HEK293T (cell line): ENCODE data around the gene FGD2.

Experiments
- CTCF ChIA-PET: fragments of 350-600 bp; formaldehyde crosslinking; extraction: SDS; loops from one replicate; lab custom pipeline; 2021; ENCODE audit warnings: antibody characterized with exemption, inconsistent platforms; lab: Yijun Ruan, JAX
- POLR2A ChIA-PET: fragments of 350-600 bp; formaldehyde crosslinking; extraction: SDS; loops from one replicate; lab custom pipeline; 2020; ENCODE audit warnings: antibody characterized with exemption, inconsistent platforms; lab: Yijun Ruan, JAX
- DNase-seq: peaks from one replicate; pipeline ENCODE4 v3.0.0; 2012; ENCODE audit warnings: mixed read lengths; ENCODE audit errors: extremely low spot score
- ARNT ChIP-seq: fragments of 450-650 bp; IDR thresholded peaks from 2 replicates; pipeline ENCODE4 v1.6.1; 2017; ENCODE audit warnings: mild to moderate bottlenecking
- BHLHE40 ChIP-seq: fragments of 450-650 bp; IDR thresholded peaks from 2 replicates; pipeline ENCODE4 v1.6.1; 2016; ENCODE audit warnings: mild to moderate bottlenecking, moderate library complexity, borderline replicate concordance
- CTBP1 ChIP-seq: fragments of 450-650 bp; IDR thresholded peaks from 2 replicates; pipeline ENCODE4 v1.6.1; 2016; ENCODE audit warnings: borderline replicate concordance
- ELF4 ChIP-seq: fragments of 450-650 bp; IDR thresholded peaks from 2 replicates; pipeline ENCODE4 v1.6.1; 2017; ENCODE audit warnings: antibody characterized with exemption
- FOXA1 ChIP-seq: fragments of 450-650 bp; IDR thresholded peaks from 2 replicates; pipeline ENCODE4 v1.6.1; 2016; ENCODE audit warnings: mild to moderate bottlenecking
- FOXK2 ChIP-seq: fragments of 450-650 bp; IDR thresholded peaks from 2 replicates; pipeline ENCODE4 v1.6.1; 2016; ENCODE audit warnings: mild to moderate bottlenecking
- FOXM1 ChIP-seq: fragments of 450-650 bp; IDR thresholded peaks from 2 replicates; pipeline ENCODE4 v1.6.1; 2017; ENCODE audit warnings: mild to moderate bottlenecking, borderline replicate concordance
- HDGF ChIP-seq: fragments of 450-650 bp; IDR thresholded peaks from 2 replicates; pipeline ENCODE4 v1.6.1; 2017; ENCODE audit warnings: antibody characterized with exemption, borderline replicate concordance
- L3MBTL2 ChIP-seq: fragments of 450-650 bp; conservative IDR thresholded peaks from 2 replicates; pipeline ENCODE4 v1.6.1; 2016; ENCODE audit warnings: mild to moderate bottlenecking
- LEF1 ChIP-seq: fragments of 450-650 bp; IDR thresholded peaks from 2 replicates; pipeline ENCODE4 v1.6.1; 2017; ENCODE audit warnings: mild to moderate bottlenecking, borderline replicate concordance
- NFRKB ChIP-seq: fragments of 450-650 bp; IDR thresholded peaks from 2 replicates; pipeline ENCODE4 v1.6.1; 2016; ENCODE audit warnings: mild to moderate bottlenecking, moderate library complexity
- SP1 ChIP-seq: fragments of 450-650 bp; IDR thresholded peaks from 2 replicates; pipeline ENCODE4 v1.6.1; 2017
- SUZ12 ChIP-seq: fragments of 450-650 bp; IDR thresholded peaks from 2 replicates; pipeline ENCODE4 v1.6.1; 2016; ENCODE audit warnings: mild to moderate bottlenecking
- TARDBP ChIP-seq: fragments of 450-650 bp; IDR thresholded peaks from 2 replicates; pipeline ENCODE4 v1.6.1; 2016
- ZNF384 ChIP-seq: fragments of 450-650 bp; IDR thresholded peaks from 2 replicates; pipeline ENCODE4 v1.6.1; 2016
- TF ChIP-seq, protein P1 (sequence below): fragments of 450-650 bp; IDR thresholded peaks from 2 replicates; pipeline ENCODE4 v1.6.1; 2016

FGD2 gene, protein sequence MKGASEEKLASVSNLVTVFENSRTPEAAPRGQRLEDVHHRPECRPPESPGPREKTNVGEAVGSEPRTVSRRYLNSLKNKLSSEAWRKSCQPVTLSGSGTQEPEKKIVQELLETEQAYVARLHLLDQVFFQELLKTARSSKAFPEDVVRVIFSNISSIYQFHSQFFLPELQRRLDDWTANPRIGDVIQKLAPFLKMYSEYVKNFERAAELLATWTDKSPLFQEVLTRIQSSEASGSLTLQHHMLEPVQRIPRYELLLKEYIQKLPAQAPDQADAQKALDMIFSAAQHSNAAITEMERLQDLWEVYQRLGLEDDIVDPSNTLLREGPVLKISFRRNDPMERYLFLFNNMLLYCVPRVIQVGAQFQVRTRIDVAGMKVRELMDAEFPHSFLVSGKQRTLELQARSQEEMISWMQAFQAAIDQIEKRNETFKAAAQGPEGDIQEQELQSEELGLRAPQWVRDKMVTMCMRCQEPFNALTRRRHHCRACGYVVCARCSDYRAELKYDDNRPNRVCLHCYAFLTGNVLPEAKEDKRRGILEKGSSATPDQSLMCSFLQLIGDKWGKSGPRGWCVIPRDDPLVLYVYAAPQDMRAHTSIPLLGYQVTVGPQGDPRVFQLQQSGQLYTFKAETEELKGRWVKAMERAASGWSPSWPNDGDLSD

DNA sequence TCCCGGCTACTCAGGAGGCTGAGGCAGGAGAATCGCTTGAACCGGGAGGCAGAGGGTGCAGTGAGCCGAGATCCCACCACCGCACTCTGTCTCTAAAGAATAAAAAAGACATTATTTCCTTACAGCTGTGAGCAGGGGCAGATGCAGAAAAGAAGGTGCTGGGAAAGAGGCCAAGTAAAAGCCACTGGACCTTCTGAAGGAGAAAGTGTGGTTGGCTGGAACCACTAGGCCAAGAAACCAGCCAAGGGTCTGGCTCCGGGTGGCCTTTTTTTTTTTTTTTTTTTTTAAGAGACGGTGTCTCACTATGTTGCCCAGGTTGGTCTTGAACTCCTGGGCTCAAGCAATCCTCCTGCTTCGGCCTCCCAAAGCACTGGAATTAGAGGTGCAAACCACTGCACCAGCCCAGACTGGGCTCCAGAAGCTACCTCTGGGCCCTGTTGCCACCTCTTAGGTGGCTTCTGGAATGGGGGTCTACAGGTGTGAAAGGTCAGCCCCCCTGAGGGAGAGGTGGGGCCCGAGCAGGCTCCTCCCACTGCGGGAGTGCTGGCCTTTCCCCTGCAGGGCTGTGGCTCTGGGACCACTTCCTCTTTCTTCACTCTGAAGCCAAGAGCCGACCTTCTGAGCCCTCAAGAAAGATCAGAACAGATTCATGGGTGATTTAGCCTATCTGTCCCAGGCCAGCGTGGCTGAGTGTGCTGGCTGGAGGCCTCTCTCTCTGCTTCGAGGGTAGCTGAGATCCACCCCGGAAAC lies at the start of gene FGD2:
TSS of gene FGD2 (plus strand) at position 595 of the 750 bp plus-strand sequence. CDS start 163 bp downstream, outside the sequence.
- TF ChIP-seq FOXA1 (no peak), LEF1 (no peak), ELF4 (no peak), FOXM1 (no peak), FOXK2 (no peak), SP1 (no peak), BHLHE40 (no peak), SUZ12 (no peak), ZNF384 (no peak), NFRKB (no peak), ARNT (no peak)
- TF ChIP-seq, protein P1, sequence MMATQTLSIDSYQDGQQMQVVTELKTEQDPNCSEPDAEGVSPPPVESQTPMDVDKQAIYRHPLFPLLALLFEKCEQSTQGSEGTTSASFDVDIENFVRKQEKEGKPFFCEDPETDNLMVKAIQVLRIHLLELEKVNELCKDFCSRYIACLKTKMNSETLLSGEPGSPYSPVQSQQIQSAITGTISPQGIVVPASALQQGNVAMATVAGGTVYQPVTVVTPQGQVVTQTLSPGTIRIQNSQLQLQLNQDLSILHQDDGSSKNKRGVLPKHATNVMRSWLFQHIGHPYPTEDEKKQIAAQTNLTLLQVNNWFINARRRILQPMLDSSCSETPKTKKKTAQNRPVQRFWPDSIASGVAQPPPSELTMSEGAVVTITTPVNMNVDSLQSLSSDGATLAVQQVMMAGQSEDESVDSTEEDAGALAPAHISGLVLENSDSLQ, result no peak
- ChIA-PET POLR2A (no interaction called here), CTCF (interaction anchor here (2.3 kb wide), 1 partner anchor 13 kb away, joined by 8 read pairs; no protein-coding TSS in a partner anchor)
- no peak for DNase-seq

DNA sequence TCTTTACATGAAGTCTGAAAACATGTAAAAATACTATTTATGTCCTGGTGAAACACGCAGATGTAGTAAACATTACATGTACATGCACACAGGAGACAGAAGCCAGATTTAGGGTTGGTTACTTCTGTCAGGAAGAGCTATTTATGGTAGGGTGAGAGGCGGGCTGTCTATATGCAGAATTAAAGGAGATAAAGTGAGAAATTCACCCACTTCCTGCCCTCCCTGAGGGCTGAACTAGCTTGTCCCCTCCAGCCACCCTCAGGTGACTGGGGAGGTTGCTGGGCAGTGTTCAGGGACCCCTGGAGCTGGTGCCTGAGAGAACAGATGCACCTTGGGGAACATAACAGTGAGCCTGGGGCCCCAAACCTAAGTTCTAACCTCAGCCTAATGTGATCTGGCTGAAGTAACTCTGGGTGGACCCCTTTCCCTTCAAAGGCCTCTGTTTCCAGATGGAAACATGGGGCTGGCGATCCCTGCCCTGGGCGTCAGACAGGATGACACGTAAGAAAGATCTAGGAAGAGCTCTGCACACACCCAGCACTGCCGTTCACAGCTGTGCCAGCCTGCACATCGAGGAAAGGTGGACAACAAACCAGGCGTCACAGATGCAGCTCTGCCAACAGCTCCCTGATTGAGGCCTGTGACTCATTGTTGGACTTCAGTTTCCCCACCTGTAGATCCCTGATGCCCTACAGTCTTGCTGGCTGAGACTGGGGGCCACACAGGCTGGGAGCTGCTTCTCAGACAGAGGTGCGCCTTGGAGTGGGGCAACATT lies 49.6 kb upstream of the FGD2 start:
- CTCF ChIA-PET, result interaction anchor here (0.6 kb wide), 1 partner anchor 10 kb away, joined by 3 read pairs; no protein-coding TSS in a partner anchor
- POLR2A ChIA-PET, result interaction anchor here (2.0 kb wide), 1 partner anchor 11 kb away, joined by 5 read pairs; no protein-coding TSS in a partner anchor
- no peak for DNase-seq
- TF ChIP-seq LEF1 (no peak), BHLHE40 (no peak), HDGF (no peak), FOXA1 (no peak), NFRKB (no peak), SP1 (no peak), FOXK2 (no peak), ZNF384 (no peak), FOXM1 (no peak), L3MBTL2 (no peak), CTBP1 (no peak), TARDBP (no peak), SUZ12 (no peak), ELF4 (no peak), ARNT (no peak)
- TF ChIP-seq, protein P1, result no peak

DNA sequence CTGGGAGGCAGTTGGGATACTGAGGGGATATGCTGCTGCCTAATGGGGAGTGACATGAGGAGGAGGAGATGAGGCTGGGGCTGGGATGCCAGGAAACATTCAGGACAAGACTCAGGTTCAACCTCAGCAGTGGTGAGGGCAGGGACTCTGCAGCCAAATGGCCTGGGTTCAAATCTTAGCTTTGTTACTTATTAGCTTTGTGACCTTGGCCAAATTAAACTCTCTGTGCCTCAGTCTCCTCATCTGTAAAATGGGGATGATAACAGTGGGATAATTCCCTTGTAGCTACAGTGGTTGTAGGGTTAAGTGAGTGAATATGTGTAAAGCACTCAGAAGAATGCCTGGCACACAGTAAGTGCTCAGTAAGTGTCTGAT lies 49.0 kb upstream of the FGD2 start:
- ChIA-PET POLR2A (interaction anchor here (2.0 kb wide), 1 partner anchor 10 kb away, joined by 5 read pairs; no protein-coding TSS in a partner anchor), CTCF (interaction anchor here (0.6 kb wide), 1 partner anchor 9 kb away, joined by 3 read pairs; no protein-coding TSS in a partner anchor)
- no peak for DNase-seq
- TF ChIP-seq ZNF384, result no peak
- no peak for TF ChIP-seq L3MBTL2
- no peak for TF ChIP-seq HDGF
- no peak for TF ChIP-seq TARDBP
- TF ChIP-seq SP1, result no peak
- TF ChIP-seq LEF1, result no peak
- no peak for TF ChIP-seq FOXA1
- no peak for TF ChIP-seq NFRKB
- TF ChIP-seq ELF4, result no peak
- TF ChIP-seq FOXM1, result no peak
- no peak for TF ChIP-seq ARNT
- no peak for TF ChIP-seq FOXK2
- TF ChIP-seq CTBP1, result no peak
- no peak for TF ChIP-seq BHLHE40
- TF ChIP-seq SUZ12, result no peak
- TF ChIP-seq, protein P1, result no peak

DNA sequence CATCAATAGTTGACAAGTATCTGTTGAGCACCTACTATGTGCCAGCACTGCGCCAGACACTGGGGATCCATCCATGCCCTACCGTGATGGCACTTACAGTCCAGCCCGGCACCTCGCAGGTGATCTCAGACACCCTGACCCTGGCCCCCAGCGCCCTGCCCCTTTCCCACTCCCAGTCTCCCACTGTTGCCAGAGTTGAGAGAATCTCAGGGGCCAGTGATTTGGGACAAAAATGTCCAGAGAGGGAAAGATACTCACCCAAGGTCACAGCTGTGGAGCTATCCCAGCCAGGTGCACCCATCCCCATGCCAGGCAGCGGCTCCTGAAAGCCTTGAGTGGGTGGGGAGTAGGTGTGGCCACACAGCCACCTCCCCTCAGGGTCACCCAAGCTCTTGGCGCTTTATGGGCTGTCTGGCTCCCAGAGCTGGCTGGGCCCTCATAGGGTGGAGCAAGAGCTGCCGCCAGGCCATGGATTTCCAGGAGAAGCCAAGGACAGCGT lies 47.6 kb upstream of the FGD2 start:
- ChIA-PET CTCF (no interaction called here), POLR2A (no interaction called here)
- no peak for TF ChIP-seq TARDBP
- no peak for DNase-seq
